SW 1271 (cell line): ENCODE measurements around the gene KIF3A.

ENCODE experiments used
- DNase-seq, 2 experiments: peaks; one replicate each; lab custom pipeline; 2025; lab: John Stamatoyannopoulos, UW

The KIF3A gene

GRCh38 chr5:132753135-132753987 is 16.0 kb upstream of the KIF3A start:
- DNase-seq = no peak

GRCh38 chr5:132752581-132753125 is 15.3 kb upstream of the KIF3A start:
- DNase-seq = no peak

GRCh38 chr5:132751971-132752580 is 14.7 kb upstream of the KIF3A start:
- DNase-seq = no peak

GRCh38 chr5:132751444-132751843 is 14.1 kb upstream of the KIF3A start:
- no peak for DNase-seq

- no peak for DNase-seq
These were observed 13.3 kb upstream of the KIF3A start for GRCh38 chr5:132750471-132751230.

GRCh38 chr5:132749506-132749905 is 12.2 kb upstream of the KIF3A start:
- DNase-seq = no peak

- DNase-seq = no peak
These were observed 11.2 kb upstream of the KIF3A start for GRCh38 chr5:132748522-132749000.

- no peak for DNase-seq
These were observed 10.5 kb upstream of the KIF3A start for GRCh38 chr5:132747616-132748440.

- DNase-seq = no peak
These were observed 9.7 kb upstream of the KIF3A start, which contains the start of gene CCNI2 for GRCh38 chr5:132746954-132747615. Gene CCNI2 (plus strand): TSS chr5:132747426. CDS start chr5:132747496, 70 bp downstream.

- no peak for DNase-seq
These were observed 9.2 kb upstream of the KIF3A start for GRCh38 chr5:132746592-132746953.

GRCh38 chr5:132744659-132745058 is 7.3 kb upstream of the KIF3A start:
- no peak for DNase-seq

GRCh38 chr5:132742626-132743025 is 5.3 kb upstream of the KIF3A start:
- no peak for DNase-seq

- DNase-seq = no peak
These were observed 4.8 kb upstream of the KIF3A start for GRCh38 chr5:132742158-132742557.

- DNase-seq = no peak
These were observed 1.9 kb upstream of the KIF3A start for GRCh38 chr5:132739232-132739631.

- DNase-seq = no peak
These were observed 786 bp upstream of the KIF3A start for GRCh38 chr5:132737982-132738681.

- no peak for DNase-seq
These were observed 2.7 kb downstream of the KIF3A start for GRCh38 chr5:132734687-132735086.

- DNase-seq = no peak
These were observed 3.7 kb downstream of the KIF3A start for GRCh38 chr5:132733499-132734148.

GRCh38 chr5:132729896-132730295 is 7.5 kb downstream of the KIF3A start:
- DNase-seq = no peak

GRCh38 chr5:132725745-132726144 is 11.6 kb downstream of the KIF3A start:
- no peak for DNase-seq
